H1 (cell line): ENCODE data around the gene CPO. TPM values are rescaled to one million over a fixed set of nuclear protein-coding genes. Genes with fewer than 3 reads are reported as not detected.

Experiments used
- CTCF ChIA-PET: fragments of 300-600 bp; sonication (Branson Sonifier 250); formaldehyde crosslinking; loops from one replicate; lab custom pipeline; 2021; ENCODE audit not compliant: partially characterized antibody; lab: Charles Lee
- POLR2A ChIA-PET: fragments of 300-600 bp; sonication (Branson Sonifier 250); formaldehyde crosslinking; loops from one replicate; lab custom pipeline; 2021; ENCODE audit warnings: inconsistent platforms; ENCODE audit not compliant: partially characterized antibody; lab: Charles Lee
- DNase-seq, 2 experiments: peaks; one replicate each; pipeline versions ENCODE4 v3.0.0 to v3.0.0-alpha.2; 2010 to 2022; ENCODE audit warnings: low spot score in 2 of 2, low read depth in 1 of 2, mixed read lengths in 1 of 2
- FAIRE-seq: peaks from 2 replicates; lab custom pipeline; 2011; peaks lifted over from hg19 to GRCh38; lab: Jason Lieb, UNC
- H2AFZ ChIP-seq: 2 replicates; pipeline ENCODE4 v1.8.1; 2012; ENCODE audit warnings: low read length, inconsistent platforms
- H2AK5ac ChIP-seq: 2 replicates; pipeline ENCODE4 v1.6.1; 2013; ENCODE audit warnings: low read depth, low read length
- H2BK120ac ChIP-seq: replicated peaks from 2 replicates; pipeline ENCODE3; 2013; ENCODE audit warnings: low read depth, low read length, inconsistent platforms
- H2BK12ac ChIP-seq: 2 replicates; pipeline ENCODE4 v1.6.1; 2013; ENCODE audit warnings: low read depth, low read length
- H2BK15ac ChIP-seq: 2 replicates; pipeline ENCODE4 v1.6.1; 2013; ENCODE audit warnings: low read length
- H2BK20ac ChIP-seq: 2 replicates; pipeline ENCODE4 v1.6.1; 2013; ENCODE audit warnings: low read length
- H2BK5ac ChIP-seq: 2 replicates; pipeline ENCODE4 v1.6.1; 2013; ENCODE audit warnings: low read depth, low read length
- H3K14ac ChIP-seq: 2 replicates; pipeline ENCODE4 v1.6.1; 2013; ENCODE audit warnings: inconsistent platforms; ENCODE audit not compliant: insufficient read length
- H3K18ac ChIP-seq: 2 replicates; pipeline ENCODE4 v1.6.1; 2013; ENCODE audit warnings: low read length; ENCODE audit errors: extremely low read depth
- H3K23ac ChIP-seq: 2 replicates; pipeline ENCODE4 v1.6.1; 2013; ENCODE audit warnings: inconsistent platforms; ENCODE audit not compliant: insufficient read length
- H3K23me2 ChIP-seq: 2 replicates; pipeline ENCODE4 v1.6.1; 2013; ENCODE audit warnings: low read depth, low read length
- H3K27ac ChIP-seq: 2 replicates; pipeline ENCODE4 v1.6.1; 2011; ENCODE audit warnings: low read depth, low read length, inconsistent platforms
- H3K27me3 ChIP-seq, 4 experiments: replicated peaks in 1 of 4; 1 replicate in 1 of 4; 2 replicates in 3 of 4; pipeline versions ENCODE4 v1.6.1 to v1.8.1; 2011 to 2013; ENCODE audit warnings: low read length in 3 of 4, mild to moderate bottlenecking in 3 of 4, inconsistent platforms in 2 of 4, mixed read lengths in 2 of 4, moderate library complexity in 1 of 4; ENCODE audit not compliant: control insufficient read depth in 3 of 4, insufficient read depth in 3 of 4; ENCODE audit errors: extremely low read depth in 1 of 4
- H3K36me3 ChIP-seq, 4 experiments: 2 replicates each; pipeline versions ENCODE4 v1.6.1 to v1.8.1; 2011 to 2013; ENCODE audit warnings: mild to moderate bottlenecking in 4 of 4, low read length in 3 of 4, moderate library complexity in 2 of 4, control low read depth in 1 of 4, inconsistent platforms in 1 of 4; ENCODE audit not compliant: insufficient read depth in 4 of 4, control insufficient read depth in 2 of 4
- H3K4ac ChIP-seq: replicated peaks from 2 replicates; pipeline ENCODE3; 2013; ENCODE audit warnings: low read length, low read depth, mixed read lengths, inconsistent platforms; ENCODE audit not compliant: insufficient read length
- H3K4me1 ChIP-seq, 4 experiments: replicated peaks in 1 of 4; 1 replicate in 1 of 4; 2 replicates in 3 of 4; pipeline versions ENCODE4 v1.6.1 to v1.8.1; 2011 to 2013; ENCODE audit warnings: low read length in 3 of 4, inconsistent platforms in 2 of 4, mixed read lengths in 1 of 4; ENCODE audit not compliant: insufficient read depth in 4 of 4, control insufficient read depth in 3 of 4
- H3K4me2 ChIP-seq, 2 experiments: 2 replicates each; pipeline versions ENCODE4 v1.6.1 to v1.8.1; 2011 to 2013; ENCODE audit warnings: low read depth in 2 of 2, low read length in 2 of 2, control low read depth in 1 of 2, inconsistent platforms in 1 of 2, mild to moderate bottlenecking in 1 of 2; ENCODE audit not compliant: insufficient read depth in 1 of 2
- H3K4me3 ChIP-seq, 4 experiments: fragments of 200-600, 300-600 bp in 1 of 4; sonication (generic), shearing (Covaris generic), sonication (Bioruptor Twin) in 1 of 4; 2 replicates each; pipeline versions ENCODE4 v1.5.1 to v1.8.1; 2011 to 2016; ENCODE audit warnings: low read length in 4 of 4, low read depth in 3 of 4, control low read depth in 2 of 4, inconsistent platforms in 2 of 4, mild to moderate bottlenecking in 2 of 4, mixed read lengths in 1 of 4, moderate library complexity in 1 of 4; ENCODE audit not compliant: insufficient read depth in 2 of 4; ENCODE audit errors: extremely low read depth in 1 of 4
- H3K56ac ChIP-seq: replicated peaks from 2 replicates; pipeline ENCODE3; 2013; ENCODE audit warnings: low read depth, mild to moderate bottlenecking, mixed read lengths, low read length, inconsistent platforms; ENCODE audit not compliant: insufficient read length
- H3K79me1 ChIP-seq: 2 replicates; pipeline ENCODE4 v1.6.1; 2013; ENCODE audit warnings: low read depth, low read length, control low read depth
- H3K79me2 ChIP-seq, 2 experiments: 2 replicates each; pipeline versions ENCODE4 v1.6.1 to v1.8.1; 2012 to 2013; ENCODE audit warnings: low read length in 2 of 2, mild to moderate bottlenecking in 2 of 2, inconsistent platforms in 1 of 2; ENCODE audit not compliant: insufficient read depth in 2 of 2, control insufficient read depth in 1 of 2
- H3K9ac ChIP-seq, 4 experiments: replicated peaks in 1 of 4; 1 replicate in 1 of 4; 2 replicates in 3 of 4; pipeline versions ENCODE4 v1.6.1 to v1.8.1; 2011 to 2013; ENCODE audit warnings: low read depth in 3 of 4, low read length in 3 of 4, control low read depth in 2 of 4, mild to moderate bottlenecking in 2 of 4, moderate library complexity in 2 of 4, inconsistent platforms in 1 of 4; ENCODE audit errors: extremely low read depth in 1 of 4
- H3K9me3 ChIP-seq, 2 experiments: 2 replicates each; pipeline versions ENCODE4 v1.6.1 to v1.8.1; 2012 to 2013; ENCODE audit warnings: mild to moderate bottlenecking in 2 of 2, moderate library complexity in 2 of 2, control low read depth in 1 of 2, inconsistent platforms in 1 of 2, low read depth in 1 of 2, low read length in 1 of 2, mixed read lengths in 1 of 2; ENCODE audit not compliant: insufficient read depth in 2 of 2
- H4K20me1 ChIP-seq, 2 experiments: replicated peaks in 1 of 2; 2 replicates each; pipeline versions ENCODE3 to v1.8.1; 2011 to 2013; ENCODE audit warnings: inconsistent platforms in 2 of 2, low read length in 2 of 2, mild to moderate bottlenecking in 1 of 2; ENCODE audit not compliant: insufficient read depth in 2 of 2, control insufficient read depth in 1 of 2
- H4K5ac ChIP-seq: 2 replicates; pipeline ENCODE4 v1.6.1; 2013; ENCODE audit warnings: low read length, low read depth, mixed read lengths, inconsistent platforms; ENCODE audit not compliant: insufficient read length
- H4K8ac ChIP-seq: 2 replicates; pipeline ENCODE4 v1.8.0; 2013; ENCODE audit warnings: mild to moderate bottlenecking, moderate library complexity, low read length, inconsistent platforms; ENCODE audit not compliant: insufficient read depth; ENCODE audit errors: extremely low read depth
- H4K91ac ChIP-seq: replicated peaks from 2 replicates; pipeline ENCODE3; 2013; ENCODE audit warnings: low read length, mixed read lengths, inconsistent platforms; ENCODE audit not compliant: insufficient read length
- CBX8 ChIP-seq: fragments of 300-800, 300-1000 bp; sonication (generic); IDR thresholded peaks from 2 replicates; pipeline ENCODE4 v1.7.1; 2016; ENCODE audit warnings: low read depth, low read length, borderline replicate concordance
- FOSL1 ChIP-seq: IDR thresholded peaks from 2 replicates; pipeline ENCODE4 v1.6.1; 2011; ENCODE audit warnings: mild to moderate bottlenecking, low read depth, low read length, moderate library complexity; ENCODE audit not compliant: insufficient read depth
- HDAC2 ChIP-seq, 2 experiments: fragments of 300-600 bp in 1 of 2; sonication (generic) in 1 of 2; IDR thresholded peaks; 2 replicates each; pipeline ENCODE4 v1.6.1; 2011 to 2012; ENCODE audit warnings: low read depth in 2 of 2, low read length in 2 of 2, mild to moderate bottlenecking in 2 of 2, moderate library complexity in 2 of 2, borderline replicate concordance in 1 of 2, inconsistent platforms in 1 of 2
- JUND ChIP-seq: IDR thresholded peaks from 2 replicates; pipeline ENCODE4 v1.6.1; 2011; ENCODE audit warnings: mild to moderate bottlenecking, improper control_type of control experiment, low read length
- KDM1A ChIP-seq: fragments of 200-600, 300-600 bp; sonication (generic); IDR thresholded peaks from 2 replicates; pipeline ENCODE4 v1.7.1; 2016; ENCODE audit warnings: mild to moderate bottlenecking, low read length, borderline replicate concordance
- POLR2AphosphoS5 ChIP-seq: IDR thresholded peaks from 2 replicates; pipeline ENCODE4 v1.6.1; 2011; ENCODE audit warnings: low read depth, low read length
- POU5F1 ChIP-seq: IDR thresholded peaks from 2 replicates; pipeline ENCODE4 v1.6.1; 2011; ENCODE audit warnings: low read depth, mild to moderate bottlenecking, low read length, moderate library complexity
- RFX5 ChIP-seq: IDR thresholded peaks from 2 replicates; pipeline ENCODE4 v1.6.1; 2011; ENCODE audit warnings: low read depth, low read length, improper control_type of control experiment, borderline replicate concordance
- TEAD4 ChIP-seq: IDR thresholded peaks from 2 replicates; pipeline ENCODE4 v1.6.1; 2012; ENCODE audit warnings: low read depth, low read length, inconsistent platforms, mixed read lengths
- WGBS, 2 experiments: shearing (Covaris generic) in 1 of 2; methylation state at CpG; one replicate each; pipeline versions ENCODE4 v1.1.6 to v1.1.7; 2013 to 2015; ENCODE audit warnings: low lambda C conversion rate in 2 of 2, mixed read lengths in 2 of 2, inconsistent platforms in 1 of 2, low coverage in 1 of 2, missing lambda C conversion rate in 1 of 2; ENCODE audit not compliant: insufficient replicate concordance in 2 of 2, insufficient coverage in 1 of 2, insufficient read length in 1 of 2; ENCODE audit errors: extremely low coverage in 1 of 2, missing lambda C conversion rate in 1 of 2; 5-methylcytosine and 5-hydroxymethylcytosine counted together
- polyA plus RNA-seq, 7 experiments: library from polyadenylated mRNA; depleted of rRNA in 3 of 7; stranded (reverse) in 5 of 7; unstranded in 2 of 7; fragments of >200 nt in 5 of 7; fragments of 200-250 nt in 2 of 7; gene quantifications; 1 replicate in 5 of 7; 2 replicates in 1 of 7; 4 replicates in 1 of 7; pipeline versions ENCODE4 v1.2.1 to v1.2.3, GENCODE V29; 2011 to 2013; ENCODE audit warnings: missing spikeins in 2 of 7, mixed read lengths in 2 of 7
- total RNA-seq: library from RNA; stranded (reverse); fragmentation: NEBNext Ultra II Directional; extraction: Animal tissue kit (Norgen Biotek cat#: 25700); gene quantifications from 2 replicates; pipeline ENCODE4 v1.2.1, GENCODE V29; 2021
- TF ChIP-seq, protein P1 (sequence below): IDR thresholded peaks from 2 replicates; pipeline ENCODE4 v1.6.1; 2011; ENCODE audit warnings: low read depth, mild to moderate bottlenecking, low read length; ENCODE audit not compliant: insufficient read depth
- TF ChIP-seq, protein P2 (sequence below), 3 experiments: IDR thresholded peaks; 1 replicate in 2 of 3; 2 replicates in 1 of 3; pipeline versions ENCODE4 v1.5.1 to v1.6.1; 2011; ENCODE audit warnings: low read length in 3 of 3, mild to moderate bottlenecking in 3 of 3, inconsistent platforms in 2 of 3, low read depth in 1 of 3, moderate library complexity in 1 of 3; ENCODE audit not compliant: insufficient read depth in 1 of 3; ENCODE audit errors: control extremely low read depth in 1 of 3

Gene CPO
- total and polyA plus RNA-seq, 2 of the 8 experiments (the other 6 are each of a cell fraction or from before 2014, with no cell fraction given): 1.3 TPM

DNA sequence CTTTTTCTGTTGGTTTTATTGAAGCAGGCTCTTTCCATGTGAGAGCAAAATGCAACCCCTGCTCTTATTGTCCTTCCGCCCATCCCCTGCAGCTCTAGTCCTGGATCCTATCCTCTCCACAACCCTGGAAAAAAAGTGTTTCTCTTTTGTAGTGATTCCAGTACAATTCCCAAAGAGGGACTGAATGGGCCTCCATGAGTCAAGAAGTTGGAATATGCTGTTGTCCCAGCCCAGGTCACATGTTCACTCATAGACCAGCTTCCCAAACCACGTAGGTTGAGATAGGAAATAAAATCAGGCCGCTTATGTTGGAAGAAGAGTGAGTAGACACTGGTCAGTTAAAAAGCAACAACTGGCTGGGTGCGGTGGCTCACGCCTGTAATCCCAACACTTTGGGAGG is 39.4 kb downstream of the CPO start:
- no peak overlapping the region for H3K4me3 ChIP-seq
- H3K79me2 ChIP-seq: no peaks in the 10 kb centered on the region
- POLR2A ChIA-PET: no interaction called here
- H3K4me1 ChIP-seq: peaks cover 0 to 13% (median 11%) of the 10 kb centered on the region in 4 experiments; a peak in 5 of 7 replicates
- H2AK5ac ChIP-seq: no peak overlapping the region
- H3K4me2 ChIP-seq: no peak overlapping the region
- no peaks in the 10 kb centered on the region for H3K27me3 ChIP-seq
- peaks cover 0 to 4% of the 10 kb centered on the region in 2 experiments; a peak in 1 of 4 replicates for H3K9me3 ChIP-seq
- no peak overlapping the region for H3K14ac ChIP-seq
- no peak overlapping the region for H3K4ac ChIP-seq
- no peak overlapping the region for H2BK20ac ChIP-seq
- TF ChIP-seq RFX5 (no peak), POU5F1 (no peak), JUND (no peak), TEAD4 (no peak), KDM1A (no peak), FOSL1 (no peak), CBX8 (no peak), HDAC2 (IDR thresholded peaks at IDR 0.05; ENCODE audit: borderline replicate concordance in 1 of 2, low read depth in 2 of 2, low read length in 2 of 2) (no peak), POLR2AphosphoS5 (no peak)
- TF ChIP-seq, protein P1, sequence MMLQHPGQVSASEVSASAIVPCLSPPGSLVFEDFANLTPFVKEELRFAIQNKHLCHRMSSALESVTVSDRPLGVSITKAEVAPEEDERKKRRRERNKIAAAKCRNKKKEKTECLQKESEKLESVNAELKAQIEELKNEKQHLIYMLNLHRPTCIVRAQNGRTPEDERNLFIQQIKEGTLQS: no peak
- TF ChIP-seq, protein P2, sequence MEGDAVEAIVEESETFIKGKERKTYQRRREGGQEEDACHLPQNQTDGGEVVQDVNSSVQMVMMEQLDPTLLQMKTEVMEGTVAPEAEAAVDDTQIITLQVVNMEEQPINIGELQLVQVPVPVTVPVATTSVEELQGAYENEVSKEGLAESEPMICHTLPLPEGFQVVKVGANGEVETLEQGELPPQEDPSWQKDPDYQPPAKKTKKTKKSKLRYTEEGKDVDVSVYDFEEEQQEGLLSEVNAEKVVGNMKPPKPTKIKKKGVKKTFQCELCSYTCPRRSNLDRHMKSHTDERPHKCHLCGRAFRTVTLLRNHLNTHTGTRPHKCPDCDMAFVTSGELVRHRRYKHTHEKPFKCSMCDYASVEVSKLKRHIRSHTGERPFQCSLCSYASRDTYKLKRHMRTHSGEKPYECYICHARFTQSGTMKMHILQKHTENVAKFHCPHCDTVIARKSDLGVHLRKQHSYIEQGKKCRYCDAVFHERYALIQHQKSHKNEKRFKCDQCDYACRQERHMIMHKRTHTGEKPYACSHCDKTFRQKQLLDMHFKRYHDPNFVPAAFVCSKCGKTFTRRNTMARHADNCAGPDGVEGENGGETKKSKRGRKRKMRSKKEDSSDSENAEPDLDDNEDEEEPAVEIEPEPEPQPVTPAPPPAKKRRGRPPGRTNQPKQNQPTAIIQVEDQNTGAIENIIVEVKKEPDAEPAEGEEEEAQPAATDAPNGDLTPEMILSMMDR (IDR thresholded peaks at IDR 0.05; ENCODE audit: control extremely low read depth in 1 of 3, insufficient read depth in 1 of 3, low read depth in 1 of 3, low read length in 3 of 3): no peak
- H3K23me2 ChIP-seq: no peaks in the 10 kb centered on the region
- no peak overlapping the region for H4K91ac ChIP-seq
- no peak overlapping the region for H3K27ac ChIP-seq
- no peak overlapping the region for H4K8ac ChIP-seq
- H4K5ac ChIP-seq: no peak overlapping the region
- no peaks in the 10 kb centered on the region for H3K79me1 ChIP-seq
- DNase-seq: no peak
- no peak overlapping the region for H2BK5ac ChIP-seq
- H3K18ac ChIP-seq: no peak overlapping the region
- no peak overlapping the region for H3K23ac ChIP-seq
- 88% methylated on average over 5 of the region's 5 CpGs; no CpG with 5 or more reads in 1 of the 2 experiments for WGBS, 2 experiments
- no peak overlapping the region for H2AFZ ChIP-seq
- CTCF ChIA-PET: interaction anchor here (0.6 to 7.1 kb wide), 4 partner anchors 10 to 495 kb away, joined by 3 to 56 read pairs (median 3); no protein-coding TSS in a partner anchor
- H2BK15ac ChIP-seq: no peak overlapping the region
- H4K20me1 ChIP-seq: no peaks in the 10 kb centered on the region
- no peak overlapping the region for H3K9ac ChIP-seq
- no peak overlapping the region for H3K56ac ChIP-seq
- H2BK12ac ChIP-seq: no peak overlapping the region
- FAIRE-seq: no peak
- no peaks in the 10 kb centered on the region for H3K36me3 ChIP-seq
- H2BK120ac ChIP-seq: no peak overlapping the region
